HepG2 (cell line): ENCODE data around the gene ATP9A. TPM values are rescaled to one million over a fixed set of nuclear protein-coding genes. Genes with fewer than 3 reads are reported as not detected.

ENCODE experiments used
- FOXA1 ChIP-seq, 2 experiments: fragments of 450-650 bp in 1 of 2; sonication (generic) in 1 of 2; formaldehyde crosslinking in 1 of 2; IDR thresholded peaks; 2 replicates each; pipeline versions ENCODE4 v1.4.0 to v1.6.1; 2016 to 2020; ENCODE audit warnings: missing genetic modification reagents in 1 of 2
- NR2F2 ChIP-seq: IDR thresholded peaks from 2 replicates; pipeline ENCODE4 v1.6.1; 2012; ENCODE audit warnings: low read depth, inconsistent platforms, borderline replicate concordance
- TBX2 ChIP-seq: sonication (generic); formaldehyde crosslinking; IDR thresholded peaks from 2 replicates; pipeline ENCODE4 v1.5.0; 2020; ENCODE audit warnings: missing genetic modification reagents, mild to moderate bottlenecking, borderline replicate concordance
- ZNF12 ChIP-seq: sonication (generic); formaldehyde crosslinking; IDR thresholded peaks from 2 replicates; pipeline ENCODE4 v1.5.0; 2020; ENCODE audit warnings: missing genetic modification reagents
- ZNF687 ChIP-seq: sonication (generic); formaldehyde crosslinking; IDR thresholded peaks from 2 replicates; pipeline ENCODE4 v1.5.1; 2020; ENCODE audit warnings: mild to moderate bottlenecking, missing genetic modification reagents, moderate library complexity
- polyA plus RNA-seq, 8 experiments: library from polyadenylated mRNA; depleted of rRNA in 3 of 8; stranded (reverse) in 7 of 8; unstranded in 1 of 8; fragments of >200 nt; fragmentation: Illumina TruSeq in 4 of 8; extraction: Trizol in 4 of 8; gene quantifications; 2 replicates each; pipeline versions ENCODE4 v1.2.1 to v1.2.3, GENCODE V29; 2011 to 2016; ENCODE audit warnings: low read depth in 4 of 8, missing spikeins in 1 of 8, mixed read lengths in 1 of 8; ENCODE audit not compliant: insufficient read depth in 1 of 8
- total RNA-seq, 5 experiments: library from RNA; depleted of rRNA; stranded (reverse); fragments of >200 nt; fragmentation: Illumina TruSeq; extraction: Trizol; gene quantifications; 2 replicates each; pipeline ENCODE4 v1.2.3, GENCODE V29; 2016; ENCODE audit warnings: low read depth in 1 of 5
- TF ChIP-seq, protein P1 (sequence below): sonication (generic); formaldehyde crosslinking; IDR thresholded peaks from 2 replicates; pipeline ENCODE4 v1.4.0; 2020; ENCODE audit warnings: missing genetic modification reagents

The ATP9A gene
- total and polyA plus RNA-seq, 2 of the 13 experiments (the other 11 are each of a cell fraction or from before 2014, with no cell fraction given), result 11.8 to 18.5 TPM

DNA sequence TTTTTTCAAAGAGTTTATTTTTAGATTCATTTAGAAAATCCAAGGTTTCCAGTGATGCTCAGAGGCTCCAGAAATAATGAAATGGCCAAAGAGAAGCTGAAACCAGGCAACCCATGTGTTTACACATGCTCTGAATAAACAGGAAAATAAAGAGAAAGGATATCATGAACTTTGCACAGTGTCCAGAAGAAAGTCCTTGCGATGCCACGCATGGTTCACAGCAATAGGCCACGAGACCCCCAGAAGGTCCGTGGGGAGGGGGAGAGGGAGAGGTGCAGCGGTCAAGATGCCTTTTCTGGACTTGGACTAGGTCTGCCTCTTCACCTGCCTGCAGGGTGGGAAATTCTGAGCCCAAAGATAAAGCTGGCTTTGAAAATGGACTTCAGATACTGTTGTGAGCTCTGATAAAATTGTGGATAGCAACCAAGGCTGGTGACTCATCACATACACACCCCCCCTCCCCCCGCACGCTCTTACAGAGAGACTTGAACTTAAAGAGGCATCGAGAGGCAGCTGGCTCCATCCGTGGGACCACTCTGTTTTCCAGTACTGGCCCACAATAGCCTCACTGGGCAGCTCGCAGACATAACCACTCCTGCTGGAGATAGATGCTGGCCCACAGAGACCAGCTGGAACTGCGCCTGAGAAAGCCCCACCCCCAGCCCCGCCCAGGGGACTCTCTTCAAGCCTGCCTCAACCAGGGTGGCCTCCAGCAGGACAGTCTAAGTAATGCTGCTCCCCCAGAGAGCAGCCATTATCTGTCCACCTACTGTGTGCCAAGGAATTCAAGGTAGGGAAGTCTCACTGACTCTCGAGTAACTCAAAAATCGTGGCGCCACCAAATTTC, 204.5 kb downstream of the ATP9A start (continued):
- TF ChIP-seq, protein P1, sequence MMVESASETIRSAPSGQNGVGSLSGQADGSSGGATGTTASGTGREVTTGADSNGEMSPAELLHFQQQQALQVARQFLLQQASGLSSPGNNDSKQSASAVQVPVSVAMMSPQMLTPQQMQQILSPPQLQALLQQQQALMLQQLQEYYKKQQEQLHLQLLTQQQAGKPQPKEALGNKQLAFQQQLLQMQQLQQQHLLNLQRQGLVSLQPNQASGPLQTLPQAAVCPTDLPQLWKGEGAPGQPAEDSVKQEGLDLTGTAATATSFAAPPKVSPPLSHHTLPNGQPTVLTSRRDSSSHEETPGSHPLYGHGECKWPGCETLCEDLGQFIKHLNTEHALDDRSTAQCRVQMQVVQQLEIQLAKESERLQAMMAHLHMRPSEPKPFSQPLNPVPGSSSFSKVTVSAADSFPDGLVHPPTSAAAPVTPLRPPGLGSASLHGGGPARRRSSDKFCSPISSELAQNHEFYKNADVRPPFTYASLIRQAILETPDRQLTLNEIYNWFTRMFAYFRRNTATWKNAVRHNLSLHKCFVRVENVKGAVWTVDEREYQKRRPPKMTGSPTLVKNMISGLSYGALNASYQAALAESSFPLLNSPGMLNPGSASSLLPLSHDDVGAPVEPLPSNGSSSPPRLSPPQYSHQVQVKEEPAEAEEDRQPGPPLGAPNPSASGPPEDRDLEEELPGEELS (CRISPR knock-in tag), result peak; percentile 82
- peak; percentile 26 for TF ChIP-seq ZNF687 (CRISPR knock-in tag)
- 0 out of 2 replicates have a peak, but pooled peaks have one; percentile 11 for TF ChIP-seq ZNF12 (CRISPR knock-in tag)
- no peak for TF ChIP-seq NR2F2
- TF ChIP-seq FOXA1 (IDR thresholded peaks at IDR 0.05), result no peak
- TF ChIP-seq FOXA1 (CRISPR knock-in tag; IDR thresholded peaks at IDR 0.05), result peak; percentile 75
- no peak for TF ChIP-seq TBX2 (CRISPR knock-in tag)
